Smooth muscle cell (in vitro differentiated cells): ENCODE measurements around the gene POC1A. TPM values are rescaled to one million over a fixed set of nuclear protein-coding genes. Genes with fewer than 3 reads are reported as not detected.

Experiments used
- DNase-seq: peaks from one replicate; lab custom pipeline; 2025; ENCODE audit not compliant: unreplicated experiment; lab: John Stamatoyannopoulos, UW
- H2AFZ ChIP-seq: fragments of 200-600 bp; sonication (generic); 2 replicates; pipeline ENCODE4 v1.6.0; 2016; ENCODE audit warnings: antibody characterized with exemption, low read depth, mild to moderate bottlenecking
- H3F3A ChIP-seq: fragments of 200-600 bp; sonication (generic); 2 replicates; pipeline ENCODE4 v1.6.0; 2017; ENCODE audit warnings: antibody characterized with exemption, low read depth
- H3K27ac ChIP-seq: fragments of 200-600 bp; sonication (generic); 2 replicates; pipeline ENCODE4 v1.5.1; 2016; ENCODE audit warnings: low read depth, mild to moderate bottlenecking
- H3K27me3 ChIP-seq: fragments of 200-600 bp; sonication (generic); 2 replicates; pipeline ENCODE4 v1.6.1; 2016; ENCODE audit warnings: low read depth, mild to moderate bottlenecking
- H3K36me3 ChIP-seq: fragments of 200-600 bp; sonication (generic); 2 replicates; pipeline ENCODE4 v1.5.1; 2016; ENCODE audit warnings: low read depth
- H3K4me1 ChIP-seq: fragments of 200-600 bp; sonication (generic); 2 replicates; pipeline ENCODE4 v1.5.1; 2016; ENCODE audit warnings: low read depth
- H3K4me2 ChIP-seq: fragments of 200-600 bp; sonication (generic); 2 replicates; pipeline ENCODE4 v1.6.0; 2016; ENCODE audit warnings: mild to moderate bottlenecking
- H3K4me3 ChIP-seq: fragments of 200-600 bp; sonication (generic); 2 replicates; pipeline ENCODE4 v1.5.1; 2016; ENCODE audit warnings: mild to moderate bottlenecking
- H3K79me2 ChIP-seq: fragments of 200-600 bp; sonication (generic); 2 replicates; pipeline ENCODE4 v1.6.0; 2016; ENCODE audit warnings: low read depth, mild to moderate bottlenecking
- H3K9ac ChIP-seq: fragments of 200-600 bp; sonication (generic); 2 replicates; pipeline ENCODE4 v1.6.0; 2016; ENCODE audit warnings: low read depth
- H3K9me3 ChIP-seq: fragments of 200-600 bp; sonication (generic); replicated peaks from 2 replicates; pipeline ENCODE4 v1.5.1; 2016; ENCODE audit warnings: low read depth
- H4K20me1 ChIP-seq: fragments of 200-600 bp; sonication (generic); 2 replicates; pipeline ENCODE4 v1.6.0; 2016; ENCODE audit warnings: low read depth
- WGBS: methylation state at CpG from one replicate; pipeline ENCODE4 v1.1.7; 2016; ENCODE audit warnings: low lambda C conversion rate; 5-methylcytosine and 5-hydroxymethylcytosine counted together
- polyA plus RNA-seq: library from polyadenylated mRNA; unstranded; fragments of >200 nt; fragmentation: Nextera tagmentation; extraction: Ambion mirVana; gene quantifications from 2 replicates; pipeline ENCODE4 v1.2.1, GENCODE V29; 2016
- total RNA-seq: library from RNA; depleted of rRNA; stranded (reverse); fragments of >200 nt; gene quantifications from 2 replicates; pipeline ENCODE4 v1.2.3, GENCODE V29; 2014
- TF ChIP-seq, protein P1 (sequence below): fragments of 200-600 bp; sonication (generic); IDR thresholded peaks from 2 replicates; pipeline ENCODE4 v1.5.1; 2017; ENCODE audit warnings: borderline replicate concordance, mild to moderate bottlenecking, antibody characterized with exemption; ENCODE audit not compliant: insufficient read depth, poor library complexity, severe bottlenecking

The POC1A gene
- total and polyA plus RNA-seq, 2 experiments from 2014 or later, result 1.8 to 7.9 TPM

DNA sequence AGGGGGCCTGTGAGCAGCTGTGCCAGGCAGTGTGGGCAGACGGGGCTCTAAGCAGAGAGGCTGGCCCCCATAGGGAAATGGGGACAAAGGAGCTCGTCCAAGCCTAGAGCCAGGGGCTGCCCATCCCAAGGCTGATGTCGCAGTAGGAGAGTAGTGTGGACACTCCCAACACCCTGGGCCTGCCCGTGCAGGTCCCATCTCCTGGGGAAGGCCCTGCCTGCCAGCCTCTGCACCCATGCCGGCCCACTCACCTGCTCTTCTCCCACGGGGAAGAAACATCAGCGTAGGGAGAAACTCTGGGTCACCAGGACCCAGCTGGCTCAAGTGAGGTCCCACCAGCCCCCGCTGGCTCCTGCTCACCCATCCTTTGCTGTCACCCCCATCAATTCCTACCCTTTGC, 87.2 kb downstream of the POC1A start:
- H4K20me1 ChIP-seq, result no peaks in the 10 kb centered on the region
- no peak overlapping the region for H3K9ac ChIP-seq
- DNase-seq, result no peak
- H3F3A ChIP-seq, result no peaks in the 10 kb centered on the region
- H3K27me3 ChIP-seq, result no peaks in the 10 kb centered on the region
- H3K9me3 ChIP-seq, result no peaks in the 10 kb centered on the region
- H3K27ac ChIP-seq, result peak overlapping the region; percentile 83
- 89% methylated on average over 8 of the region's 8 CpGs for WGBS
- H3K4me2 ChIP-seq, result peak overlapping the region; percentile 74
- H2AFZ ChIP-seq, result no peak overlapping the region
- no peak overlapping the region for H3K4me3 ChIP-seq
- TF ChIP-seq, protein P1, sequence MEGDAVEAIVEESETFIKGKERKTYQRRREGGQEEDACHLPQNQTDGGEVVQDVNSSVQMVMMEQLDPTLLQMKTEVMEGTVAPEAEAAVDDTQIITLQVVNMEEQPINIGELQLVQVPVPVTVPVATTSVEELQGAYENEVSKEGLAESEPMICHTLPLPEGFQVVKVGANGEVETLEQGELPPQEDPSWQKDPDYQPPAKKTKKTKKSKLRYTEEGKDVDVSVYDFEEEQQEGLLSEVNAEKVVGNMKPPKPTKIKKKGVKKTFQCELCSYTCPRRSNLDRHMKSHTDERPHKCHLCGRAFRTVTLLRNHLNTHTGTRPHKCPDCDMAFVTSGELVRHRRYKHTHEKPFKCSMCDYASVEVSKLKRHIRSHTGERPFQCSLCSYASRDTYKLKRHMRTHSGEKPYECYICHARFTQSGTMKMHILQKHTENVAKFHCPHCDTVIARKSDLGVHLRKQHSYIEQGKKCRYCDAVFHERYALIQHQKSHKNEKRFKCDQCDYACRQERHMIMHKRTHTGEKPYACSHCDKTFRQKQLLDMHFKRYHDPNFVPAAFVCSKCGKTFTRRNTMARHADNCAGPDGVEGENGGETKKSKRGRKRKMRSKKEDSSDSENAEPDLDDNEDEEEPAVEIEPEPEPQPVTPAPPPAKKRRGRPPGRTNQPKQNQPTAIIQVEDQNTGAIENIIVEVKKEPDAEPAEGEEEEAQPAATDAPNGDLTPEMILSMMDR, result no peak
- H3K79me2 ChIP-seq, result no peaks in the 10 kb centered on the region
- H3K4me1 ChIP-seq, result peaks cover 14% of the 10 kb centered on the region
- no peaks in the 10 kb centered on the region for H3K36me3 ChIP-seq

DNA sequence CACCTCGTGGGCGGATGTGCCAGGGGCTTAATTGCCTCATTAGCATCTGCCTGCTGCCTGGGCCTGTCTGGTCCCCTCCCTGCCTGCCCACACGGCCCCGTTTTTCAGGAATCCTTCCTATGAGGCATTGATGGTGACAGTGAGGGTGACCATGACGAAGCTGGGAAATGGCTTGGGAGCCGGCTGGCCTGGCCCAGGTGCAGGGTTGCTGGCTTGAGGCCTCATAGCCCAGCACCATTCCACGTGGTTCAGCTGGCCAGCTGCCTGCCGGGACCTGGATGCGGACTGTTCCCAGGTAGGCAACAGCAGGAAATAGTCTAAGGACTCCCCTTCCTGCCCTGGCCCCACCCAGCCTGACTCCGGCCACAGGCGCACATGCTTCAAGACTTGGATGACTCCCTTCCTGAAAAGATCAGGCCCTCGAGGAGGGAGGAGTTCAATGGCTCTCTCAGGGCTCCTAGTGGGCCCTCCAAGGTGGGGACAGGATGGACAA, 88.9 kb downstream of the POC1A start:
- no peaks in the 10 kb centered on the region for H3K27me3 ChIP-seq
- no peak overlapping the region for H3K4me2 ChIP-seq
- no peaks in the 10 kb centered on the region for H3F3A ChIP-seq
- DNase-seq, result no peak
- H3K27ac ChIP-seq, result no peak overlapping the region
- H2AFZ ChIP-seq, result no peak overlapping the region
- no peaks in the 10 kb centered on the region for H3K79me2 ChIP-seq
- H3K4me3 ChIP-seq, result no peak overlapping the region
- 75% methylated on average over 12 of the region's 12 CpGs for WGBS
- no peak overlapping the region for H3K9ac ChIP-seq
- H3K36me3 ChIP-seq, result no peaks in the 10 kb centered on the region
- peaks cover 14% of the 10 kb centered on the region for H3K4me1 ChIP-seq
- no peaks in the 10 kb centered on the region for H4K20me1 ChIP-seq
- TF ChIP-seq, protein P1, result no peak
- H3K9me3 ChIP-seq, result no peaks in the 10 kb centered on the region

DNA sequence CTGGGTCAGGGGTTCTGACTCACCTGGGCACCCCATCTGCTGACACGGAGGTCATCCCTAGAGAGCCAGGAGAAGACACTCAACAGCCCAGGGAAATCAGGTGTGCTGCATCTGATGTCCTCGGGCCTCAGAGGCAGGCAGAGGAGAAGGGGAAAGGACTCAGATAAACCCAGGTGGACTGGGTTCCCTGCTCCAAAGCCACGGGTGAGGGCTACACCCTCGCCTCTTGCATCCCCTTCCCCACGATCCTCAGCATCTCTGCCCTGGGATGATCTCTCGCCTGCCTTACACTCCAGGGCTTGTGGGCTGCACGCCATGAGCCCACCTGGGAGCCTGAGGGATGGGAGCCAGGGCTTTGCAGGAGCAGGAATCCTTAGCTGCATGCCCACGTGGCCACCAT, 89.7 kb downstream of the POC1A start:
- Histone ChIP-seq H4K20me1 (no peaks in the 10 kb centered on the region), H3K9ac (no peak overlapping the region), H3K4me3 (no peak overlapping the region), H3K4me1 (peaks cover 14% of the 10 kb centered on the region), H2AFZ (no peak overlapping the region), H3K27ac (no peak overlapping the region), H3K4me2 (no peak overlapping the region), H3K79me2 (no peaks in the 10 kb centered on the region), H3K9me3 (no peaks in the 10 kb centered on the region), H3K27me3 (no peaks in the 10 kb centered on the region), H3K36me3 (no peaks in the 10 kb centered on the region), H3F3A (no peaks in the 10 kb centered on the region)
- WGBS, result 93% methylated on average over 6 of the region's 8 CpGs
- TF ChIP-seq, protein P1, result no peak
- no peak for DNase-seq

DNA sequence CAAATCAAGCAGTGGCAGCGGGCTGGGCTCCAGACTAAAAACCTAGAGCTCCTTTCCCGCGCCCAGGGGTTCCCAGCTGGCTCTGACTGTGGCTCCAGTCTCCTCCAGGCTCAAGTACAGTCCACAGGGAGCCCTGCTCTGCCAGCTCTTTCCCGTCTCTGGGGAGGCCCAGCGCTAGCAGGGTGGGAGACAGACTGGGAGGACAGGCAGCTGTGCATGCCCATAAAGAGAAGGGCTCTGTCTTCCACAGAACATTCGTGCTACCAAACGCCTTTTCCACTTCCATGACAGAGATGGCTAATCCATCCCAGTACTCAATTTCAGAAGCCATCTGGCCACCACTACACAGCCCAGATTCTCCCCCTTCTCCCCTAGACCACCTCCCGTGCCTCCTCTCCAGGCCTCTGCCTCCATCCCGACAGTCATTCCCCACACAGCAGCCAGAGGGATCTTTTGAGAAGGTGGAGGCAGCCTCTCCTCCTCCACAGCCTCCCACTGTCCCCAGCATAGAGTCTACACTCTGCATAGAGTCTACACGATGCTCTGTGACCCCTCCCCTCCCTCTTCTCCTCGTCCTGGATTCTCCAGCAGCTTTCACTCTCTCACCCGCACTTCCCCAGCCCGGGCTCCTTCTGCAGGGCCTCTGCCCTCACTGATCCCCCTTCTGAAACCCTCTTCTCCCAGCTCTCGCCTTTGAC, 91.0 kb downstream of the POC1A start:
- Histone ChIP-seq H3K9me3 (no peaks in the 10 kb centered on the region), H3K27ac (peak overlapping the region; percentile 72), H3K36me3 (no peaks in the 10 kb centered on the region), H3K4me3 (no peak overlapping the region), H3K9ac (peak overlapping the region; percentile 40), H3K79me2 (no peaks in the 10 kb centered on the region), H3K27me3 (no peaks in the 10 kb centered on the region), H4K20me1 (no peaks in the 10 kb centered on the region), H2AFZ (peak overlapping the region; percentile 39), H3K4me1 (peaks cover 9% of the 10 kb centered on the region), H3F3A (no peaks in the 10 kb centered on the region), H3K4me2 (peak overlapping the region; percentile 20)
- TF ChIP-seq, protein P1, result no peak
- DNase-seq, result no peak
- WGBS, result 66% methylated on average over 14 of the region's 14 CpGs
